Liver (tissue), 9 donors: ENCODE data around the gene COX5A. TPM values are rescaled to one million over a fixed set of nuclear protein-coding genes. Genes with fewer than 3 reads are reported as not detected.
"Not testable (repeated sequence)": the region's sequence is repeated elsewhere in the genome, so short reads cannot be mapped to it uniquely, and the experiment has no call there.

Experiments used
- DNase-seq: peaks from one replicate; pipeline ENCODE4 v3.0.0-alpha.2; 2017; ENCODE audit warnings: low spot score
- H3K27ac ChIP-seq, 2 donors: one replicate each; pipeline ENCODE4 v1.7.0; 2013; ENCODE audit warnings: inconsistent platforms in 2 of 2, low read length in 2 of 2, control low read depth in 1 of 2, low read depth in 1 of 2, mild to moderate bottlenecking in 1 of 2
- H3K27me3 ChIP-seq, 4 donors: one replicate each; pipeline versions ENCODE4 v1.6.1 to v1.7.0; 2013; ENCODE audit warnings: low read length in 3 of 4, inconsistent platforms in 1 of 4, mild to moderate bottlenecking in 1 of 4, moderate library complexity in 1 of 4; ENCODE audit not compliant: control insufficient read depth in 4 of 4, insufficient read depth in 4 of 4
- H3K36me3 ChIP-seq, 4 donors: one replicate each; pipeline versions ENCODE4 v1.6.1 to v1.7.0; 2013; ENCODE audit warnings: low read length in 3 of 4, mild to moderate bottlenecking in 3 of 4, low read depth in 1 of 4, moderate library complexity in 1 of 4; ENCODE audit not compliant: control insufficient read depth in 4 of 4, insufficient read depth in 3 of 4
- H3K4me1 ChIP-seq, 4 donors: one replicate each; pipeline versions ENCODE4 v1.6.1 to v1.7.0; 2013; ENCODE audit warnings: low read length in 3 of 4, mild to moderate bottlenecking in 3 of 4, moderate library complexity in 1 of 4; ENCODE audit not compliant: control insufficient read depth in 4 of 4, insufficient read depth in 4 of 4
- H3K4me3 ChIP-seq, 3 donors: one replicate each; pipeline versions ENCODE4 v1.6.1 to v1.7.0; 2013; ENCODE audit warnings: low read length in 3 of 3, control low read depth in 1 of 3, low read depth in 1 of 3, mild to moderate bottlenecking in 1 of 3
- H3K9ac ChIP-seq, 2 donors: one replicate each; pipeline ENCODE4 v1.7.0; 2013; ENCODE audit warnings: low read length in 2 of 2, mild to moderate bottlenecking in 2 of 2, moderate library complexity in 2 of 2, control low read depth in 1 of 2, low read depth in 1 of 2
- H3K9me3 ChIP-seq, 4 donors: one replicate each; pipeline versions ENCODE4 v1.6.1 to v1.7.0; 2013; ENCODE audit warnings: low read length in 3 of 4; ENCODE audit not compliant: control insufficient read depth in 4 of 4
- EGR1 ChIP-seq, 2 donors: IDR thresholded peaks; 2 replicates each; pipeline ENCODE4 v1.6.1; 2016 to 2018; ENCODE audit warnings: antibody characterized with exemption in 2 of 2, low read depth in 2 of 2
- FOXA1 ChIP-seq: IDR thresholded peaks from 2 replicates; pipeline ENCODE4 v1.6.1; 2016; ENCODE audit warnings: antibody characterized with exemption
- FOXA2 ChIP-seq: IDR thresholded peaks from 2 replicates; pipeline ENCODE4 v1.6.1; 2016; ENCODE audit warnings: antibody characterized with exemption
- GABPA ChIP-seq, 2 donors: IDR thresholded peaks in 1 of 2; conservative IDR thresholded peaks in 1 of 2; 2 replicates each; pipeline ENCODE4 v1.6.1; 2016; ENCODE audit warnings: antibody characterized with exemption in 2 of 2, mild to moderate bottlenecking in 1 of 2, moderate library complexity in 1 of 2
- HNF4A ChIP-seq, 2 donors: conservative IDR thresholded peaks; 2 replicates each; pipeline ENCODE4 v1.6.1; 2016; ENCODE audit warnings: antibody characterized with exemption in 2 of 2, mild to moderate bottlenecking in 2 of 2
- HNF4G ChIP-seq: IDR thresholded peaks from 2 replicates; pipeline ENCODE4 v1.6.1; 2016; ENCODE audit warnings: antibody characterized with exemption
- JUND ChIP-seq, 2 donors: IDR thresholded peaks; 2 replicates each; pipeline ENCODE4 v1.6.1; 2016; ENCODE audit warnings: antibody characterized with exemption in 2 of 2
- NR2F2 ChIP-seq: IDR thresholded peaks from 2 replicates; pipeline ENCODE4 v1.6.1; 2016; ENCODE audit warnings: antibody characterized with exemption
- RAD21 ChIP-seq, 2 donors: IDR thresholded peaks; 2 replicates each; pipeline ENCODE4 v1.6.1; 2016; ENCODE audit warnings: antibody characterized with exemption in 2 of 2, mild to moderate bottlenecking in 2 of 2
- RXRA ChIP-seq, 2 donors: IDR thresholded peaks; 2 replicates each; pipeline ENCODE4 v1.6.1; 2017 to 2018; ENCODE audit warnings: antibody characterized with exemption in 2 of 2, mild to moderate bottlenecking in 1 of 2
- SP1 ChIP-seq: IDR thresholded peaks from 2 replicates; pipeline ENCODE4 v1.6.1; 2018; ENCODE audit warnings: antibody characterized with exemption, mild to moderate bottlenecking
- TAF1 ChIP-seq: conservative IDR thresholded peaks from 2 replicates; pipeline ENCODE4 v1.6.1; 2016; ENCODE audit warnings: antibody characterized with exemption, mild to moderate bottlenecking
- YY1 ChIP-seq: IDR thresholded peaks from 2 replicates; pipeline ENCODE4 v1.6.1; 2016; ENCODE audit warnings: antibody characterized with exemption, mild to moderate bottlenecking
- WGBS: extraction: QIAGEN DNeasy Blood & Tissue Kit; methylation state at CpG from one replicate; pipeline ENCODE4 v1.1.7; 2013; 5-methylcytosine and 5-hydroxymethylcytosine counted together
- polyA plus RNA-seq, 2 donors: library from polyadenylated mRNA; stranded (reverse) in 1 of 2; unstranded in 1 of 2; fragments of 200-250 nt in 1 of 2; fragments of >200 nt in 1 of 2; fragmentation: Nextera tagmentation in 1 of 2; extraction: Ambion mirVana in 1 of 2; gene quantifications; one replicate each; pipeline versions ENCODE4 v1.2.1 to v1.2.3, GENCODE V29; 2013 to 2015
- total RNA-seq, 2 donors: library from RNA; depleted of rRNA; stranded (reverse); fragments of >200 nt; gene quantifications; one replicate each; pipeline ENCODE4 v1.2.3, GENCODE V29; 2014
- TF ChIP-seq, protein P1 (sequence below): IDR thresholded peaks from 2 replicates; pipeline ENCODE4 v1.6.1; 2016; ENCODE audit warnings: antibody characterized with exemption
- TF ChIP-seq, protein P2 (sequence below): IDR thresholded peaks from 2 replicates; pipeline ENCODE4 v1.6.1; 2016; ENCODE audit warnings: antibody characterized with exemption
- TF ChIP-seq, protein P3 (sequence below): IDR thresholded peaks from 2 replicates; pipeline ENCODE4 v1.6.1; 2016; ENCODE audit warnings: antibody characterized with exemption, mild to moderate bottlenecking
- TF ChIP-seq, protein P4 (sequence below): IDR thresholded peaks from 2 replicates; pipeline ENCODE4 v1.6.1; 2016; ENCODE audit warnings: antibody characterized with exemption
- TF ChIP-seq, protein P5 (sequence below): fragments of 150-350 bp; IDR thresholded peaks from 2 replicates; pipeline ENCODE4 v1.5.1; 2017; ENCODE audit warnings: improper control_type of control experiment, low read depth, low read length; ENCODE audit not compliant: missing input control
- donor health status: healthy.
- donor health status: healthy.
- donor health status: healthy.
- donor health status: healthy.
- donor health status: healthy.

COX5A gene
- total and polyA plus RNA-seq, 4 donors: 47.9 to 374 (median 190) TPM

DNA sequence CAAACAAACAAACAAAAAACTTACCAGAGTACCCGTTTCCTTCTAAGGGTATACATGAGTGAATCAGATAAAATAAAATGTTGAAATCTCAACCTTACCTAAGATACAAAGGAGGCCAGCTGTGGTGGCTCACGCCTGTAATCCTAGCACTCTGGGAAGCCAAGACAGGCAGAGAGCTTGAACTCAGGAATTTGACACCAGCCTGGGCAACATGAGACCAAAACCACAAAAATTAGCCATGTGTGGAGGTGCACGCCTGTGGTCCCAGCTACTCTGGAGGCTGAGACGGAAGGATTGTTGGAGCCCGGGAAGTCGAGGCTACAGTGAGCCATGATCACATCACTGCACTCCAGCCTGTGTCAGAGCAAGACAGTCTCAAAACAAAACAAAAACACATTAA, 20.2 kb downstream of the COX5A start:
- H3K4me3 ChIP-seq: no peak overlapping the region
- H3K4me1 ChIP-seq: no peaks in the 10 kb centered on the region
- no peak for DNase-seq
- no peak for TF ChIP-seq NR2F2
- TF ChIP-seq, protein P1, sequence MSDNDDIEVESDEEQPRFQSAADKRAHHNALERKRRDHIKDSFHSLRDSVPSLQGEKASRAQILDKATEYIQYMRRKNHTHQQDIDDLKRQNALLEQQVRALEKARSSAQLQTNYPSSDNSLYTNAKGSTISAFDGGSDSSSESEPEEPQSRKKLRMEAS: no peak
- no peak for TF ChIP-seq HNF4A (conservative IDR thresholded peaks at IDR 0.05)
- TF ChIP-seq GABPA (IDR thresholded peaks at IDR 0.05 in 1 of 2, conservative IDR thresholded peaks at IDR 0.05 in 1 of 2): no peak
- no peak for TF ChIP-seq RAD21 (IDR thresholded peaks at IDR 0.05)
- TF ChIP-seq RXRA (IDR thresholded peaks at IDR 0.05): no peak
- TF ChIP-seq FOXA2: no peak
- TF ChIP-seq, protein P2, sequence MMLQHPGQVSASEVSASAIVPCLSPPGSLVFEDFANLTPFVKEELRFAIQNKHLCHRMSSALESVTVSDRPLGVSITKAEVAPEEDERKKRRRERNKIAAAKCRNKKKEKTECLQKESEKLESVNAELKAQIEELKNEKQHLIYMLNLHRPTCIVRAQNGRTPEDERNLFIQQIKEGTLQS: no peak
- TF ChIP-seq, protein P3, sequence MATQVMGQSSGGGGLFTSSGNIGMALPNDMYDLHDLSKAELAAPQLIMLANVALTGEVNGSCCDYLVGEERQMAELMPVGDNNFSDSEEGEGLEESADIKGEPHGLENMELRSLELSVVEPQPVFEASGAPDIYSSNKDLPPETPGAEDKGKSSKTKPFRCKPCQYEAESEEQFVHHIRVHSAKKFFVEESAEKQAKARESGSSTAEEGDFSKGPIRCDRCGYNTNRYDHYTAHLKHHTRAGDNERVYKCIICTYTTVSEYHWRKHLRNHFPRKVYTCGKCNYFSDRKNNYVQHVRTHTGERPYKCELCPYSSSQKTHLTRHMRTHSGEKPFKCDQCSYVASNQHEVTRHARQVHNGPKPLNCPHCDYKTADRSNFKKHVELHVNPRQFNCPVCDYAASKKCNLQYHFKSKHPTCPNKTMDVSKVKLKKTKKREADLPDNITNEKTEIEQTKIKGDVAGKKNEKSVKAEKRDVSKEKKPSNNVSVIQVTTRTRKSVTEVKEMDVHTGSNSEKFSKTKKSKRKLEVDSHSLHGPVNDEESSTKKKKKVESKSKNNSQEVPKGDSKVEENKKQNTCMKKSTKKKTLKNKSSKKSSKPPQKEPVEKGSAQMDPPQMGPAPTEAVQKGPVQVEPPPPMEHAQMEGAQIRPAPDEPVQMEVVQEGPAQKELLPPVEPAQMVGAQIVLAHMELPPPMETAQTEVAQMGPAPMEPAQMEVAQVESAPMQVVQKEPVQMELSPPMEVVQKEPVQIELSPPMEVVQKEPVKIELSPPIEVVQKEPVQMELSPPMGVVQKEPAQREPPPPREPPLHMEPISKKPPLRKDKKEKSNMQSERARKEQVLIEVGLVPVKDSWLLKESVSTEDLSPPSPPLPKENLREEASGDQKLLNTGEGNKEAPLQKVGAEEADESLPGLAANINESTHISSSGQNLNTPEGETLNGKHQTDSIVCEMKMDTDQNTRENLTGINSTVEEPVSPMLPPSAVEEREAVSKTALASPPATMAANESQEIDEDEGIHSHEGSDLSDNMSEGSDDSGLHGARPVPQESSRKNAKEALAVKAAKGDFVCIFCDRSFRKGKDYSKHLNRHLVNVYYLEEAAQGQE: no peak
- TF ChIP-seq YY1: no peak
- no peak for TF ChIP-seq FOXA1
- no peak for TF ChIP-seq TAF1
- TF ChIP-seq SP1: no peak
- no peak for TF ChIP-seq HNF4G
- TF ChIP-seq JUND (IDR thresholded peaks at IDR 0.05): no peak
- TF ChIP-seq EGR1 (IDR thresholded peaks at IDR 0.05; ENCODE audit: low read depth in 2 of 2): no peak
- TF ChIP-seq, protein P4, sequence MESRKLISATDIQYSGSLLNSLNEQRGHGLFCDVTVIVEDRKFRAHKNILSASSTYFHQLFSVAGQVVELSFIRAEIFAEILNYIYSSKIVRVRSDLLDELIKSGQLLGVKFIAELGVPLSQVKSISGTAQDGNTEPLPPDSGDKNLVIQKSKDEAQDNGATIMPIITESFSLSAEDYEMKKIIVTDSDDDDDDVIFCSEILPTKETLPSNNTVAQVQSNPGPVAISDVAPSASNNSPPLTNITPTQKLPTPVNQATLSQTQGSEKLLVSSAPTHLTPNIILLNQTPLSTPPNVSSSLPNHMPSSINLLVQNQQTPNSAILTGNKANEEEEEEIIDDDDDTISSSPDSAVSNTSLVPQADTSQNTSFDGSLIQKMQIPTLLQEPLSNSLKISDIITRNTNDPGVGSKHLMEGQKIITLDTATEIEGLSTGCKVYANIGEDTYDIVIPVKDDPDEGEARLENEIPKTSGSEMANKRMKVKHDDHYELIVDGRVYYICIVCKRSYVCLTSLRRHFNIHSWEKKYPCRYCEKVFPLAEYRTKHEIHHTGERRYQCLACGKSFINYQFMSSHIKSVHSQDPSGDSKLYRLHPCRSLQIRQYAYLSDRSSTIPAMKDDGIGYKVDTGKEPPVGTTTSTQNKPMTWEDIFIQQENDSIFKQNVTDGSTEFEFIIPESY: no peak
- TF ChIP-seq, protein P5, sequence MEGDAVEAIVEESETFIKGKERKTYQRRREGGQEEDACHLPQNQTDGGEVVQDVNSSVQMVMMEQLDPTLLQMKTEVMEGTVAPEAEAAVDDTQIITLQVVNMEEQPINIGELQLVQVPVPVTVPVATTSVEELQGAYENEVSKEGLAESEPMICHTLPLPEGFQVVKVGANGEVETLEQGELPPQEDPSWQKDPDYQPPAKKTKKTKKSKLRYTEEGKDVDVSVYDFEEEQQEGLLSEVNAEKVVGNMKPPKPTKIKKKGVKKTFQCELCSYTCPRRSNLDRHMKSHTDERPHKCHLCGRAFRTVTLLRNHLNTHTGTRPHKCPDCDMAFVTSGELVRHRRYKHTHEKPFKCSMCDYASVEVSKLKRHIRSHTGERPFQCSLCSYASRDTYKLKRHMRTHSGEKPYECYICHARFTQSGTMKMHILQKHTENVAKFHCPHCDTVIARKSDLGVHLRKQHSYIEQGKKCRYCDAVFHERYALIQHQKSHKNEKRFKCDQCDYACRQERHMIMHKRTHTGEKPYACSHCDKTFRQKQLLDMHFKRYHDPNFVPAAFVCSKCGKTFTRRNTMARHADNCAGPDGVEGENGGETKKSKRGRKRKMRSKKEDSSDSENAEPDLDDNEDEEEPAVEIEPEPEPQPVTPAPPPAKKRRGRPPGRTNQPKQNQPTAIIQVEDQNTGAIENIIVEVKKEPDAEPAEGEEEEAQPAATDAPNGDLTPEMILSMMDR: no peak
- H3K9me3 ChIP-seq: no peaks in the 10 kb centered on the region
- H3K36me3 ChIP-seq: peaks cover 17 to 66% (median 46%) of the 10 kb centered on the region in 4 donors
- no peaks in the 10 kb centered on the region for H3K27me3 ChIP-seq
- H3K9ac ChIP-seq: no peak overlapping the region
- no peak overlapping the region for H3K27ac ChIP-seq
- 95% methylated on average over 6 of the region's 6 CpGs for WGBS

- not testable (repeated sequence) for DNase-seq, H3K4me3 ChIP-seq, H3K9ac ChIP-seq, H3K4me1 ChIP-seq, H3K27ac ChIP-seq, H3K27me3 ChIP-seq, H3K9me3 ChIP-seq
- 97% methylated on average over 8 of the region's 8 CpGs for WGBS
- peaks cover 16 to 37% (median 26%) of the 10 kb centered on the region in 4 donors for H3K36me3 ChIP-seq
These were observed 24.1 kb downstream of the COX5A start for GRCh38 chr15:74913799-74914198.
